ENCODE data around the gene CDK5RAP2.

Gene CDK5RAP2

GRCh38 chr9:120438111-120438510 is 141.9 kb downstream of the CDK5RAP2 start:
- TF ChIP-seq GATA3 (IDR thresholded peaks at IDR 0.05; ENCODE audit: low read depth, low read length) = no peak
- TF ChIP-seq GATA2 (IDR thresholded peaks at IDR 0.05; ENCODE audit: low read depth, low read length) = no peak

DNA sequence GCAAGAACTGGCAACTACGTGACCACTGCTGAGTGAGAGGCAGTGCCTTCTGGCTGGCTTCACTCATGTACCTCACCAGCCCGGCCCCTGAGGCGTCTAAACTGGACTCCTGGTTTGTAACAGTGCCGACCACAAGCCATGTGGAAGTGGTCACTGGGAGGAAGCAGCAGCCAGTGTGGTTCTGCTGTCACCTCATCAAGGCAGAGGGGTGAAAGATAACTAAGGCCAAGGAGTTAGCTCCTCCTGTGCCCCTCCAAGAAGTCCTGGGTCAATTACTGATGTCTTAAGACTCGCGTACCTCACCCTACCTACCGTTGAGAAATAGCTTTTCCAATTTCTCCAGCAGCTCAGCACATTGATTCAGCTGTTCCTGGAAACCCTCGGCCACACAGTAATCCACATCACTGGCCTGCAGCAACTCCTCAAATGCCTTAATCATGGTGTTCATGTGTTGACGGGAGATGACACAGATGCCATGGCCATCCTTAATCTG is 142.9 kb downstream of the CDK5RAP2 start:
- TF ChIP-seq GATA3 (IDR thresholded peaks at IDR 0.05; ENCODE audit: low read depth, low read length) (no peak), GATA2 (IDR thresholded peaks at IDR 0.05; ENCODE audit: low read depth, low read length) (no peak)

DNA sequence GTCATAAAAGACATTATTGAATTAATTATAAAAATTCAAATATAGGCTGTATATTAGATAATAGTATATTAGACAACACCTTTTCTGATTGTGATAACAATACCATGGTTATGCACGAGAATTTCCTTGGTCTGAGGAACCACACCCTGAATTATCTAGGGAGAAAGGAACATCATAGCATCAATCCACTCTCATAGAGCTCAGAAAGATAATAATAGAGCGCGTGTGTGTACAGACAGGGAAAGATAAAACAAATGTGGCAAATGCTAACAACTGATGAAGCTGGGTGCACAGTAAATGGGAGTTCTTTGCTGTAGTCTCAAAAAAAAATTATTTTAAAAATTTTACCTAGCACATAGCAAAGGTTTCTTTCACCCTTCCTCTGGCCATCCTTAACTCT is 143.5 kb downstream of the CDK5RAP2 start:
- no peak for TF ChIP-seq GATA2 (IDR thresholded peaks at IDR 0.05; ENCODE audit: low read depth, low read length)
- TF ChIP-seq GATA3 (IDR thresholded peaks at IDR 0.05; ENCODE audit: low read depth, low read length) = no peak

- no peak for TF ChIP-seq GATA2 (IDR thresholded peaks at IDR 0.05; ENCODE audit: low read depth, low read length)
- no peak for TF ChIP-seq GATA3 (IDR thresholded peaks at IDR 0.05; ENCODE audit: low read depth, low read length)
Measured at GRCh38 chr9:120435091-120435490, 144.9 kb downstream of the CDK5RAP2 start.

DNA sequence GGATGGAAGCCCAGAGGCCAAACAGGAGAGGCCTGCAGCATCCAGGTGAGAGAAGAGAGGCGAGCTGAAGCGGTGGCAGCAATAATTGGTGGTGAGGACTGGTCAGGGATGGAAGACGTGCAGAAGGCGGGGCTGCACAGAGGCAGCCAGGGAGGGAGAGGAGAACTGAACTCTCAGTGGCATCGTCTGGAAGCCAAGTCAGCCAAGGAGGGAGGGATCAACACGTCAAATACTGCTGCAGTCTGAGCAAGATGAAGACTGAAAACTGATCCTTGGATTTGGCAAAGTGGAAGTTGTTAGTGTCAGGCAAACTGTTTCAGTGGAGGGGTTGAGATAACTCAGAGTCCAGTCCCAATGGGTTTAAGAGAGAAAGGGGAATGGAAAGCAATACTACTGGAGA is 145.4 kb downstream of the CDK5RAP2 start:
- TF ChIP-seq GATA3 (IDR thresholded peaks at IDR 0.05; ENCODE audit: low read depth, low read length) (no peak), GATA2 (IDR thresholded peaks at IDR 0.05; ENCODE audit: low read depth, low read length) (no peak)

DNA sequence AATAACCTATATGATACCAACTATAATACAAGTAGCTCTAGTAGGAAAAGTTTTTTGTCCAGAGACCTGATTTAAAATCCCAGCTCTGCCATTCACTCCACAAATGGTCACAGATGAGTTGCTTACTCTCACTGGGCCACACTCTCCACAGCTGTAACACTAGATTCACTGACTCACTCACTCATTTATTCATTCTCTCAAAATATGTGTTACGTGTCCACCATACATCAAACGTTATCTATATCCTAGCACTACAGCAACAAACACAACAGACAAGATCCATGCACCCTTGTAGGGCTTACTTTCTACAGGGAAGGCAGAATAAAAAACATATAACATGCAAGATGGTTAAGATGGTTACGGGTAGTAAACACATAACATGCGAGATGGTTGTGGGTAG is 146.3 kb downstream of the CDK5RAP2 start:
- TF ChIP-seq GATA2 (IDR thresholded peaks at IDR 0.05; ENCODE audit: low read depth, low read length) (no peak), GATA3 (IDR thresholded peaks at IDR 0.05; ENCODE audit: low read depth, low read length) (no peak)

DNA sequence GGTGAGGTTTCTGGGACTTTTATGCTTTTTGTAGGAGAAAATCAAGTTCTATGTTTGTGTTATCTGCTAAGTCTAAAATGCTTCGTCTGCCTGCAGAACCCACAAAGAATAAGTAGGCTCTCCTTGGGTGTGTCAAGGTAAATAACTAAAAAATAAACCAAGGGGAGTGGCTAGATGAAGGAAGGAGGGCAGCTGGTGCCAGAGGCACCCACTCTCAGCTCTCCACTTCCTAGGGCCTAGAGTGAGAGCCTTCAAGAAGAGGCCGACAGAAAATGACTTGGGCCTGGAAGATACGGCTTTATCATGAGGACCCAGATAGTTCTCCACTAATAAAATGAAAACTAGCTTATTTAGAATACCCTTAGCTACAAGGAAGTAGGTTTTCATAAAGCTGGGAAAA is 147.4 kb downstream of the CDK5RAP2 start:
- no peak for TF ChIP-seq GATA2 (IDR thresholded peaks at IDR 0.05; ENCODE audit: low read depth, low read length)

DNA sequence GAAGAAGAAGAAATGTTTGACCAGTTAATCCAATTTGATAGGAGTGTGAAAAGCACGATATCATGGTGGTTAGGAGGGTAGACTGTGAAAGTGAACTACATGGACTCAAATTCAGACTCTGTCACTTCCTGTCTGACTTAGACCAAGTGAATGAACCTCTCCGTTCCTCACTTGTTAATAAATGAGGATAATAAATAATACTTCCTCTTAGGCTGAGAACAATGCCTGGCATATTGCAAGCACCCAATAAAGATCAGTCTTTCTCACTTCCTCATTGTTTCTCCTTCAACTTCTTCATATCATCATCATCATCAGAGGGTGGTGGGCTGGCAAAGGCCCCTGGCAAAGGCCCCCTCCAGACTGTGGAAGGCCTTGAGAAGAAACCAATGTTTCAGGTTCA is 148.7 kb downstream of the CDK5RAP2 start:
- TF ChIP-seq GATA3 (IDR thresholded peaks at IDR 0.05; ENCODE audit: low read depth, low read length) (no peak), GATA2 (IDR thresholded peaks at IDR 0.05; ENCODE audit: low read depth, low read length) (no peak)

DNA sequence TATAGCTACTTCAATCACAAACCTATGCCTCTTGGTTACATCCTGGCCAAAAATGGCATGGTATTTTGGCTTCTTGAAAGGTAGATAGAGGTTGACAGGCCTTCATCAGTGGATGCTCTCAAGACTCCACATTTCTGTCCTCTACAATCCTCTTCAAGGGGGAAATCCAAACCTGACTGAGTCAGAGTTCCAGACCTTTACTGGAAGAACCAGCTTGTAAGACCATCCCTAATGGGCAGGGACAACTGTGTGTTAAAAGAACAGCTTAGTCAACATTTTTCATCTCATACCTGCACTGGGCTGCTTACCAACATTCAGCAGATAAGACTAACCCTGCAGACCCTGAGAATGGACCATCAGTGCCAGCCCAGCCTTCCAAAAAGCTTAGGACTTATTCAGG is 155.7 kb downstream of the CDK5RAP2 start:
- no peak for TF ChIP-seq GATA2 (IDR thresholded peaks at IDR 0.05; ENCODE audit: low read depth, low read length)
- TF ChIP-seq GATA3 (IDR thresholded peaks at IDR 0.05; ENCODE audit: low read depth, low read length) = no peak

DNA sequence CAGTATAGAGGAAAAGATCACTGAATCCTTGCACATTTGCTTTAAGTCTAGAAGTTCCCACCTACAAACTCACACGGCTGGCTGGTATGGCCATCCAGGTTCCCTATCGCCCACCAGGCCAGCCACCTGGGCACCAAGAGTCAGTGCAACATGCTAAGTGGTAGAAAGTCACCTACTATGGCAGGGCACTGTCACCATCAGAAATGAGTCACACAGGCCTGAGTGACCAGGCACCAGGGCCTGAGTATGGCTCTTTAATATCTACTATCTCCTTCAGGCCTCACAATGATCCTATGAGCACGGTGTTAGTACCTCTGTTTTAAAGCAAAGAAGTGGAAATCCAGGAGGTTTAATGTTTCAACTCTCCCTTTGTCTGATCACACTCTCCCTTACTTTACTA is 156.2 kb downstream of the CDK5RAP2 start:
- no peak for TF ChIP-seq GATA2 (IDR thresholded peaks at IDR 0.05; ENCODE audit: low read depth, low read length)
- TF ChIP-seq GATA3 (IDR thresholded peaks at IDR 0.05; ENCODE audit: low read depth, low read length) = no peak

GRCh38 chr9:120421977-120422376 is 158.0 kb downstream of the CDK5RAP2 start:
- TF ChIP-seq GATA2 (IDR thresholded peaks at IDR 0.05; ENCODE audit: low read depth, low read length) = no peak
- no peak for TF ChIP-seq GATA3 (IDR thresholded peaks at IDR 0.05; ENCODE audit: low read depth, low read length)

DNA sequence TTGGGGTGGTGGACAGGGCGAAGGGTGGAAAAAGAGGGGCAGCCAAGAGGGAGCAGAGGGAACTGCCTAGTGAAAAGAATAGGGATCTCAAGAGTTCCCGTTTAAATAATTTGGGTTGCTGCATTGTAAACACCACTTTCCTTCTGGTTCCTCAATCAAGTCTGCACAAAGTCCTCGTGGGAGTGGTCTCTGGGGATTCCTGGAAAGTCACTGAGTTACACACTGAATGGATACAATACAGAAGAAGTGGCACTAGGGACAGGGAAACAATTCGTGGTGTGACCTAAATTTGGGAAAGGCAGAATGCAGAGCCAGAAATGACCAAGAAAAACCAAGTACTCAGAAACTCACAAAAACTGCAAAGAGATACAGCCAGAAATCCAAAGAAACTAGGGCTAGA is 161.7 kb downstream of the CDK5RAP2 start:
- TF ChIP-seq GATA3 (IDR thresholded peaks at IDR 0.05; ENCODE audit: low read depth, low read length) (no peak), GATA2 (IDR thresholded peaks at IDR 0.05; ENCODE audit: low read depth, low read length) (no peak)

- TF ChIP-seq GATA2 (IDR thresholded peaks at IDR 0.05; ENCODE audit: low read depth, low read length) (no peak), GATA3 (IDR thresholded peaks at IDR 0.05; ENCODE audit: low read depth, low read length) (no peak)
Measured at GRCh38 chr9:120416781-120417427, 163.1 kb downstream of the CDK5RAP2 start.

DNA sequence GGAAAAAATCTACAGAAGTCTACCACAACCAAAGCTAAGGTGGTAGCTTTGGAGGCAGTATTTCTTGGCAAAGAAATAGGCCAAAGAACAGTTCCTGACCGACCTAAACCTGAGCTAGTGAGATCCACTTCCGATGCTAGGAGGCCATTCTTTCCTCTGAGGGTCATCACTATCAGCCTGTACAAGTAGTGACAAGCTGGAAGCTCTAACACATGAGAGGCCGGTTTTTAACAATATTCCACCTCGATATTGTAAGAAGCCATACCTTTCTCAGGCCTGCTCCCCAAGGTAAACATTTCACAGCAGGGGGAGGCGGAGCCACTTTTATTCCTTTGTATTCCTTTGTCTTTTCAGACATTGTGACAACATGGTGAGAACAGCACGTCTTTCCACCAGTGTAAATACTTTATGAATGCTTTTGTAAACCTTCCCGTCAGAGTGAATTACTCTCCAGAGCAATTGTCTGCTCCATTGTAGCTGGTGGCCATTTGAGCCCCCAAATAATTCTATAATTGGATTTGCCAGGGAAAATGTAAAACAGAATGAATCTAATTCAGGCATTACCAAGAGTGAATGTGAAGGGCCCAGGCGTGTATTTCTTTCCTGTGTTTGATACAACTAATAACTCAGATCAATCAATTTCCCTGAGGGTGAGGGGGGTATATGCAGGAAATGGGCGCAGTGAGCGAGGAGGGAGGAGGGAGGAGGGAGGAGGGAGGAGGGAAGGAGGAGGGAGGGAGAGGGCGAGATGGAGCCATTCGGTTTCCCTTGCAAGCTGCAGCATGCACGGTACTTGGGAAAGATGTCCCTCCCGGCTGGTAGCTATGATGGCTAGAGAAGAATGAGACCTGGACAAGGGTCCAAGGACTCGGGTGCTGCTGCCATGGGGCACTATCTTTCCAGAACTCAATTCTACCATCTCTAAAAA is 166.6 kb downstream of the CDK5RAP2 start:
- TF ChIP-seq GATA2 (IDR thresholded peaks at IDR 0.05; ENCODE audit: low read depth, low read length) (no peak), GATA3 (IDR thresholded peaks at IDR 0.05; ENCODE audit: low read depth, low read length) (no peak)

GRCh38 chr9:120412425-120412951 is 167.5 kb downstream of the CDK5RAP2 start:
- no peak for TF ChIP-seq GATA3 (IDR thresholded peaks at IDR 0.05; ENCODE audit: low read depth, low read length)
- TF ChIP-seq GATA2 (IDR thresholded peaks at IDR 0.05; ENCODE audit: low read depth, low read length) = no peak

All from SH-SY5Y (cell line).